Astrocyte of the cerebellum (primary cell): ENCODE measurements around the gene IRGC.

Source experiments
- DNase-seq: peaks from one replicate; pipeline ENCODE4 v3.0.0-alpha.2; 2011; ENCODE audit warnings: low read depth
- H3K4me3 ChIP-seq: 2 replicates; pipeline ENCODE4 v1.5.1; 2011; ENCODE audit warnings: mild to moderate bottlenecking, low read depth, low read length, moderate library complexity
- CTCF ChIP-seq: IDR thresholded peaks from 2 replicates; pipeline ENCODE4 v1.5.1; 2012; ENCODE audit warnings: low read length, low read depth, moderate library complexity, mild to moderate bottlenecking; ENCODE audit errors: missing control alignments
- in situ Hi-C: cut with HindIII; loops from 2 replicates; pipeline ENCODE4 v1.10.0; 2017; ENCODE audit warnings: low sequenced_read_pairs

The IRGC gene

GRCh38 chr19:43727593-43727853 lies 11.6 kb downstream of the IRGC start:
- in situ Hi-C loops: loop anchor here (10.0 kb wide), 1 partner anchor 63 kb away; no protein-coding TSS in a partner anchor
- H3K4me3 ChIP-seq: no peak overlapping the region
- TF ChIP-seq CTCF: no peak
- DNase-seq: no peak

DNA sequence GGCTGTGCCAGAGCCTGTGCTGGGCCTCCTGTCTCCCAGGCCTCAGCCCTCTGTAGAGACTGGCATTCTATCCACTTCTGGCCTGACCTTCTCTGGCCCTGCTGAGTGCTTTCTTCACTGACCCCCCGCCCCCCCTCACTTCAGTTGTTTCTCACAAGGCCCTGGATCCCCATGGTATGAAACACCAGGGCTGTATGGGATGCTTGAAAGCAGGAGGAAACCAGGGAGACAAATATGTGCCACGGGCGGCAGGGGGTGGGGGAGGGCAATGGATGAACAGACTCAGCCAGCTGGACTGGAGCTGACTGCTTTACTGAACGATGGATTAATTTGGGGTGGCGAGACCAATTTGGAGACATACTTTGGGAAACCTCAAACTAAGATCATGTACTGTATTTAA lies 14.0 kb downstream of the IRGC start:
- no peak for DNase-seq
- TF ChIP-seq CTCF: no peak
- H3K4me3 ChIP-seq: no peak overlapping the region
- in situ Hi-C loops: loop anchor here (10.0 kb wide), 1 partner anchor 65 kb away; no protein-coding TSS in a partner anchor

GRCh38 chr19:43731346-43731745 lies 15.5 kb downstream of the IRGC start:
- TF ChIP-seq CTCF: no peak
- in situ Hi-C loops: no loop called here
- no peak overlapping the region for H3K4me3 ChIP-seq
- DNase-seq: no peak

DNA sequence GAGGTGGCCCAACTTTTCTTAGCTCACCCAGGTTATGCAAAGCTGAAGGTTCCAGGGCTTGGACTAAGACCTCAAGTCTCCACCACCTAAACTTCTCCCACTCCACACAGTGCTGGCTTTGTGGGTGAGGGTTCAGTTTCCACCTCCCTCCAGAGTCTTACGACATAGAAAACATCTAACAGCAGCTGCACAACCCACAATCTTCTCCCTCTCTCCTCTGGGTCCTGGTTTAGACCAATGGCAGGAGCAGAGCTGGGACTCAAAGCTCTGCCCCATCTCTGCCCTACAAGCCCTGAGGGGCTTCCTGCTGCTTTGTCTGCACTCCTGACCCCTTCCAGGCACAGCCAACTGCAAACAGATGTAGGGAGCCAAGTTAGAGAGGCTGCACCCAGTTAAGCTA lies 16.0 kb downstream of the IRGC start:
- H3K4me3 ChIP-seq: no peak overlapping the region
- DNase-seq: peak; percentile 18
- no peak for TF ChIP-seq CTCF
- in situ Hi-C loops: no loop called here

- in situ Hi-C loops: no loop called here
- TF ChIP-seq CTCF: no peak
- no peak overlapping the region for H3K4me3 ChIP-seq
- no peak for DNase-seq
Observed at GRCh38 chr19:43735013-43735412, 19.1 kb downstream of the IRGC start.

GRCh38 chr19:43735957-43736356 lies 20.1 kb downstream of the IRGC start:
- in situ Hi-C loops: no loop called here
- DNase-seq: no peak
- no peak overlapping the region for H3K4me3 ChIP-seq
- TF ChIP-seq CTCF: no peak

DNA sequence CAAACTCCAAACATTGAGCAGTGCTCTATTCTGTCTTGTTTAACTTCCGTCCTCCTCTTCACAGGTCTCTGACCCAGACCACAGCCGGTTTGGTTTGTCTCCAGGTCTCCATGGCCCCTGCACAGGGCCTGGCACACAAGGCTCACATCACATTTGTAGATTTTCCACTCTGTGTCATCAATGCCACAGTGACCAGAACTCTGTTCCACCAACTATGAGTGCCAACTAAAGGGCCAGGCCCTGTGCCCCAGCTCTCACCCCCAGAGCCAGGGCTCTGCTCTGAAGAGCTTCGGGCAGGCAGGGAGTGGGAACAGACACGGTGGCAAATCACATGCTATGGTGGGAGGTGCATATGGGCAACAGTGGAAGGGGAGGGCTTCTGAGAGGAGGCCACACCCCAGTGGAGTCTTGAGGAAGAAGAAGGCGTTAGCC lies 22.9 kb downstream of the IRGC start:
- no peak overlapping the region for H3K4me3 ChIP-seq
- no peak for DNase-seq
- TF ChIP-seq CTCF: no peak
- in situ Hi-C loops: no loop called here
